Measurements from ENCODE around the gene ARMH3. TPM values are rescaled to one million over a fixed set of nuclear protein-coding genes. Genes with fewer than 3 reads are reported as not detected.

Gene ARMH3
- total and polyA plus RNA-seq, 10 of the 15 experiments (the other 5 are each of a cell fraction or from before 2014, with no cell fraction given): 13.0 to 33.0 (median 16.4) TPM

- 99% methylated on average over 4 of the region's 4 CpGs for WGBS (ENCODE audit: insufficient coverage, insufficient replicate concordance, low lambda C conversion rate, missing lambda C conversion rate)
- intact Hi-C loops (cut with micrococcal nuclease; ENCODE audit: unreplicated experiment): no loop called here
- no peak overlapping the region for H2AFZ ChIP-seq (ENCODE audit: control insufficient read depth, low read depth, low read length)
- H3K27ac ChIP-seq (ENCODE audit: control insufficient read depth, insufficient read depth): no peak overlapping the region
- SMC1A ChIA-PET (ENCODE audit: uncharacterized antibody, unreplicated experiment): interaction anchor here (0.9 to 1.9 kb wide), 11 partner anchors 8 to 74 kb away, joined by 3 to 6 read pairs (median 4); no protein-coding TSS in a partner anchor
- CTCF ChIA-PET: interaction anchor here (0.9 to 2.8 kb wide), 3 partner anchors 10 to 76 kb away, joined by 3 to 9 read pairs (median 7); no protein-coding TSS in a partner anchor
- no peak overlapping the region for H3K4me3 ChIP-seq
- in situ Hi-C loops (cut with MboI): no loop called here
- no peaks in the 10 kb centered on the region for H3K9me3 ChIP-seq (replicated peaks; ENCODE audit: control insufficient read depth, insufficient read depth, low read length)
- RAD21 ChIA-PET (ENCODE audit: unreplicated experiment): no interaction called here
- no peak for TF ChIP-seq RBBP5 (conservative IDR thresholded peaks at IDR 0.05)
- TF ChIP-seq E4F1 (IDR thresholded peaks at IDR 0.05; ENCODE audit: borderline replicate concordance, partially characterized antibody): no peak
- TF ChIP-seq FOXM1 (IDR thresholded peaks at IDR 0.05; ENCODE audit: low read depth, low read length): no peak
- TF ChIP-seq PAX8 (IDR thresholded peaks at IDR 0.05): no peak
- no peak for TF ChIP-seq ATF3 (IDR thresholded peaks at IDR 0.05; ENCODE audit: borderline replicate concordance, extremely low read depth, low read depth, low read length)
- TF ChIP-seq RAD21 (IDR thresholded peaks at IDR 0.05; ENCODE audit: insufficient read depth, low read depth, low read length): no peak
- TF ChIP-seq SREBF2 (IDR thresholded peaks at IDR 0.05; ENCODE audit: low read length): no peak
- no peak for TF ChIP-seq YY1 (IDR thresholded peaks at IDR 0.05; ENCODE audit: low read depth, low read length)
- TF ChIP-seq LARP7 (IDR thresholded peaks at IDR 0.05): no peak
- TF ChIP-seq POU2F2 (IDR thresholded peaks at IDR 0.05; ENCODE audit: borderline replicate concordance, low read depth, low read length): no peak
- no peak for TF ChIP-seq JUND (IDR thresholded peaks at IDR 0.05; ENCODE audit: low read depth, low read length)
- no peak for TF ChIP-seq GATAD2B (conservative IDR thresholded peaks at IDR 0.05; ENCODE audit: low read depth)
- no peak for TF ChIP-seq ZNF687 (IDR thresholded peaks at IDR 0.05)
- no peak for TF ChIP-seq MXI1 (IDR thresholded peaks at IDR 0.05; ENCODE audit: low read depth, low read length)
- TF ChIP-seq ZSCAN29 (IDR thresholded peaks at IDR 0.05): no peak
- no peak for TF ChIP-seq NFYA (IDR thresholded peaks at IDR 0.05; ENCODE audit: borderline replicate concordance, low read depth, low read length)
- no peak for TF ChIP-seq BACH1 (IDR thresholded peaks at IDR 0.05; ENCODE audit: borderline replicate concordance)
- TF ChIP-seq ZBED1 (IDR thresholded peaks at IDR 0.05; ENCODE audit: borderline replicate concordance): no peak
- no peak for TF ChIP-seq IRF3 (IDR thresholded peaks at IDR 0.05)
- BruUV-seq (replicated peaks): no TSS peak
- DNase-seq (ENCODE audit: low read depth, low spot score) (no peak), ATAC-seq (no peak), FAIRE-seq (no peak)
- no peaks in the 10 kb centered on the region for H3K79me2 ChIP-seq (ENCODE audit: control insufficient read depth, insufficient read depth, low read length)
- no peak overlapping the region for H3K9ac ChIP-seq (ENCODE audit: control insufficient read depth, insufficient read depth, low read length)
- no peaks in the 10 kb centered on the region for H3K27me3 ChIP-seq (replicated peaks in 1 of 2; ENCODE audit: control insufficient read depth in 2 of 2, insufficient read depth in 2 of 2, low read length in 1 of 2)
- POLR2A ChIA-PET: no interaction called here
- peaks cover 4% of the 10 kb centered on the region; the same call in 1 of the 2 replicates for H3K4me1 ChIP-seq (ENCODE audit: control insufficient read depth, insufficient read depth, low read length)
- H3K4me2 ChIP-seq (ENCODE audit: control insufficient read depth, insufficient read depth): no peak overlapping the region
- H4K20me1 ChIP-seq (ENCODE audit: control insufficient read depth, insufficient read depth): no peaks in the 10 kb centered on the region
- peaks cover 0 to 2% of the 10 kb centered on the region in 2 experiments; a peak in 2 of 4 replicates for H3K36me3 ChIP-seq (ENCODE audit: control insufficient read depth in 2 of 2, insufficient read depth in 2 of 2, low read length in 1 of 2)
Measured at GRCh38 chr10:101933976-101934375, 122.0 kb downstream of the ARMH3 start.
